Testis (tissue), 2 donors: ENCODE measurements around the gene EIPR1.

Experiments
- CTCF ChIP-seq, 3 experiments: fragments of 450-650 bp in 2 of 3; fragments of 200-600 bp in 1 of 3; sonication (generic) in 1 of 3; IDR thresholded peaks; one replicate each; pipeline ENCODE4 v1.5.1; 2016 to 2019; ENCODE audit warnings: antibody characterized with exemption in 3 of 3, mild to moderate bottlenecking in 2 of 3, moderate library complexity in 1 of 3
- POLR2A ChIP-seq: fragments of 450-650 bp; IDR thresholded peaks from one replicate; pipeline ENCODE4 v1.6.1; 2017; ENCODE audit warnings: antibody characterized with exemption, mild to moderate bottlenecking, moderate library complexity

- no peak for TF ChIP-seq POLR2A
- TF ChIP-seq CTCF (IDR thresholded peaks at IDR 0.05) = no peak
Measured at GRCh38 chr2:3222636-3223035, 155.0 kb downstream of the EIPR1 start.
